Measurements from ENCODE around the gene ZFPL1.

DNA sequence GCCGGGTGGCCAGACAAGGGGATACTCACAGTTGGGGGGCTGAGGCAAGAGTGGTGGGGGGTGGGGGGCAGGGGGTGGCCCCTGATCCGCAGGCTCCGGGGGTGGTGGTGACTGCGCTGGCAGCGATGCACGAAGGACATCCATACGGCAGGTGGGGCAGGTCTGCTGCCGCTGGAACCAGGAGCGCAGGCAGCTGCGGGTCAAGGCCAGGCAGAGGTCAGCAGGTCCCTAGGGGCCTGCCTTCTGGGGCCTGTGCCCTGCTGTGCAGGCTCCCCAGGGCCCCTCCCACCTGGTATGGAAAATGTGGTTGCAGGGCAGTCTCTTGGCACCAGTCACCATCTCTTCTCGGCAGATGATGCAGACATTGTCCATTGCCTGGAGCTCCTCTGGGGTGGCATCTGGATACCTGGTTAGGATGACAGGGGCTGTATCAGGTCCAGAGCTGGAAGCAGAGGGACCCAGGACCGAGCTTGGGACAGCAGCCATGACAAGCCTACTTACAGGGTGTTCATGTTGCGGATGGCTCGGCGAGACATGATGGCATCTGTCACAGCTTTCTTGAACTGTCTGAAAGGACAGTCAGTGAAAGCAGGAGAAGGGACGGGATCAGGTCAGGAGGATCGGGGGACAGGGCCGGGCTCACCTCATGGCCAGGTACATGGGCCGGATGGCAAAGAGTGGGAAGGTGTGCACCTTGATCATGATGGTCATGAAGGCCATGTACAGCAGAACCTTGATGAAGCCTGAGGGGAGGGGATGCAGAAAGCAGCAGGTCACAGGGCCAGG lies 46.8 kb downstream of the ZFPL1 start:
- no peak for TF ChIP-seq POLR2AphosphoS5 (IDR thresholded peaks at IDR 0.05; ENCODE audit: borderline replicate concordance, low read depth, low read length)
- no peak for TF ChIP-seq EZH2 (IDR thresholded peaks at IDR 0.05)
- no peak for TF ChIP-seq FOXP2 (optimal IDR thresholded peaks at IDR 0.05; ENCODE audit: control extremely low read depth, extremely low read length, insufficient read depth)
